Stimulated activated naive B cell treated with anti-CD40 and anti-IgM and Interleukin-4, amounts not matched to agents 10 μg/mL and 1 μg/mL and 100 μg/mL, for 72 hours (primary cell): ENCODE data around the gene NRIP1.
A peak's percentile ranks its signal among the peaks of the same experiment; 100 is the strongest.

Experiments
- ATAC-seq, 2 donors: fragments of 150-1000 bp; cut with Tn5 transposase; replicated peaks; 2 replicates each; pipeline ENCODE4 v1.10.0; 2021; ENCODE audit warnings: moderate library complexity in 1 of 2
- DNase-seq: peaks from one replicate; pipeline ENCODE4 v3.0.0; 2021
- H3K27ac Mint-ChIP-seq: one replicate; pipeline ENCODE4 v1.8.0; 2022; ENCODE audit warnings: mild to moderate bottlenecking, mixed read lengths
- H3K27me3 Mint-ChIP-seq, 2 donors: one replicate each; pipeline ENCODE4 v1.8.0; 2022; ENCODE audit warnings: mixed read lengths in 2 of 2
- H3K36me3 Mint-ChIP-seq, 2 donors: one replicate each; pipeline ENCODE4 v1.8.0; 2022; ENCODE audit warnings: mixed read lengths in 2 of 2, mild to moderate bottlenecking in 1 of 2
- H3K4me1 Mint-ChIP-seq, 2 donors: one replicate each; pipeline ENCODE4 v1.8.0; 2022; ENCODE audit warnings: mixed read lengths in 2 of 2, mild to moderate bottlenecking in 1 of 2
- H3K4me3 Mint-ChIP-seq, 2 donors: one replicate each; pipeline ENCODE4 v1.8.0; 2022; ENCODE audit warnings: mild to moderate bottlenecking in 2 of 2, mixed read lengths in 2 of 2, moderate library complexity in 1 of 2
- H3K9me3 Mint-ChIP-seq, 2 donors: one replicate each; pipeline ENCODE4 v1.8.0; 2022; ENCODE audit warnings: mixed read lengths in 2 of 2, mild to moderate bottlenecking in 1 of 2

Gene NRIP1

GRCh38 chr21:15060543-15061175, 4.1 kb downstream of the NRIP1 start:
- H3K4me1 Mint-ChIP-seq: peaks cover 38 to 80% of the 10 kb centered on the region in 2 donors
- H3K4me3 Mint-ChIP-seq: peak overlapping the region; percentile 33 to 55
- ATAC-seq: no peak
- no peaks in the 10 kb centered on the region for H3K9me3 Mint-ChIP-seq
- H3K27ac Mint-ChIP-seq: no peak overlapping the region
- peaks cover 2 to 6% of the 10 kb centered on the region in 2 donors for H3K36me3 Mint-ChIP-seq
- no peak for DNase-seq
- H3K27me3 Mint-ChIP-seq: no peaks in the 10 kb centered on the region

- ATAC-seq: no peak
- Mint-ChIP-seq H3K27me3 (no peaks in the 10 kb centered on the region), H3K36me3 (peaks cover 0 to 6% of the 10 kb centered on the region in 2 donors), H3K4me1 (peaks cover 43 to 90% of the 10 kb centered on the region in 2 donors), H3K27ac (no peak overlapping the region), H3K4me3 (no peak overlapping the region), H3K9me3 (no peaks in the 10 kb centered on the region)
- no peak for DNase-seq
These were observed 5.4 kb downstream of the NRIP1 start for GRCh38 chr21:15059397-15059796.

- no peak for ATAC-seq
- H3K27ac Mint-ChIP-seq: peak overlapping the region; percentile 49
- peaks cover 43 to 93% of the 10 kb centered on the region in 2 donors for H3K4me1 Mint-ChIP-seq
- H3K4me3 Mint-ChIP-seq: peak overlapping the region; percentile 74 to 77
- no peaks in the 10 kb centered on the region for H3K9me3 Mint-ChIP-seq
- DNase-seq: no peak
- H3K36me3 Mint-ChIP-seq: peaks cover 0 to 5% of the 10 kb centered on the region in 2 donors
- no peaks in the 10 kb centered on the region for H3K27me3 Mint-ChIP-seq
These were observed 5.9 kb downstream of the NRIP1 start for GRCh38 chr21:15058854-15059263.

- H3K36me3 Mint-ChIP-seq: no peaks in the 10 kb centered on the region
- no peaks in the 10 kb centered on the region for H3K9me3 Mint-ChIP-seq
- peaks cover 45 to 93% of the 10 kb centered on the region in 2 donors for H3K4me1 Mint-ChIP-seq
- no peak overlapping the region for H3K27ac Mint-ChIP-seq
- peak; percentile 53 to 54 for ATAC-seq
- H3K27me3 Mint-ChIP-seq: no peaks in the 10 kb centered on the region
- H3K4me3 Mint-ChIP-seq: peak overlapping the region; percentile 42 to 79
- DNase-seq: no peak
These were observed 7.5 kb downstream of the NRIP1 start for GRCh38 chr21:15057285-15057684.

- ATAC-seq: no peak
- peaks cover 47 to 93% of the 10 kb centered on the region in 2 donors for H3K4me1 Mint-ChIP-seq
- H3K4me3 Mint-ChIP-seq: peak overlapping the region; percentile 4 to 5
- no peaks in the 10 kb centered on the region for H3K27me3 Mint-ChIP-seq
- no peak for DNase-seq
- no peaks in the 10 kb centered on the region for H3K36me3 Mint-ChIP-seq
- H3K9me3 Mint-ChIP-seq: no peaks in the 10 kb centered on the region
- no peak overlapping the region for H3K27ac Mint-ChIP-seq
These were observed 10.1 kb downstream of the NRIP1 start for GRCh38 chr21:15054606-15055239.

GRCh38 chr21:15054089-15054488, 10.7 kb downstream of the NRIP1 start:
- DNase-seq (no peak), ATAC-seq (no peak)
- H3K9me3 Mint-ChIP-seq: no peaks in the 10 kb centered on the region
- H3K4me3 Mint-ChIP-seq: no peak overlapping the region
- H3K36me3 Mint-ChIP-seq: no peaks in the 10 kb centered on the region
- H3K4me1 Mint-ChIP-seq: peaks cover 47 to 89% of the 10 kb centered on the region in 2 donors
- no peaks in the 10 kb centered on the region for H3K27me3 Mint-ChIP-seq
- no peak overlapping the region for H3K27ac Mint-ChIP-seq

GRCh38 chr21:15053500-15053899, 11.3 kb downstream of the NRIP1 start:
- H3K9me3 Mint-ChIP-seq: no peaks in the 10 kb centered on the region
- H3K4me1 Mint-ChIP-seq: peaks cover 44 to 84% of the 10 kb centered on the region in 2 donors
- H3K27me3 Mint-ChIP-seq: no peaks in the 10 kb centered on the region
- peak overlapping the region in 1 of 2 donors; percentile 19 for H3K4me3 Mint-ChIP-seq
- H3K27ac Mint-ChIP-seq: no peak overlapping the region
- ATAC-seq (no peak), DNase-seq (no peak)
- H3K36me3 Mint-ChIP-seq: no peaks in the 10 kb centered on the region

- Mint-ChIP-seq H3K4me1 (peaks cover 40 to 83% of the 10 kb centered on the region in 2 donors), H3K36me3 (no peaks in the 10 kb centered on the region), H3K4me3 (peak overlapping the region; percentile 80 to 83), H3K27ac (peak overlapping the region; percentile 65), H3K27me3 (no peaks in the 10 kb centered on the region), H3K9me3 (no peaks in the 10 kb centered on the region)
- DNase-seq (no peak), ATAC-seq (peak; percentile 6 to 13)
These were observed 12.4 kb downstream of the NRIP1 start for GRCh38 chr21:15052459-15052763.

GRCh38 chr21:15051644-15052458, 12.9 kb downstream of the NRIP1 start:
- DNase-seq (no peak), ATAC-seq (peak; percentile 77 to 80)
- H3K27me3 Mint-ChIP-seq: no peaks in the 10 kb centered on the region
- H3K4me3 Mint-ChIP-seq: peak overlapping the region; percentile 80 to 83
- H3K4me1 Mint-ChIP-seq: peaks cover 38 to 78% of the 10 kb centered on the region in 2 donors
- peak overlapping the region; percentile 85 for H3K27ac Mint-ChIP-seq
- H3K36me3 Mint-ChIP-seq: peaks cover 2% of the 10 kb centered on the region in 2 donors
- no peaks in the 10 kb centered on the region for H3K9me3 Mint-ChIP-seq

- Mint-ChIP-seq H3K4me1 (peaks cover 37 to 77% of the 10 kb centered on the region in 2 donors), H3K27me3 (no peaks in the 10 kb centered on the region), H3K4me3 (peak overlapping the region; percentile 80 to 83), H3K9me3 (peaks cover 0 to 5% of the 10 kb centered on the region in 2 donors), H3K36me3 (peaks cover 11 to 12% of the 10 kb centered on the region in 2 donors), H3K27ac (peak overlapping the region; percentile 59)
- ATAC-seq (peak; percentile 23 to 28), DNase-seq (no peak)
These were observed 14.0 kb downstream of the NRIP1 start for GRCh38 chr21:15050568-15051377.

- peaks cover 0 to 7% of the 10 kb centered on the region in 2 donors for H3K9me3 Mint-ChIP-seq
- no peak overlapping the region for H3K4me3 Mint-ChIP-seq
- H3K36me3 Mint-ChIP-seq: peaks cover 21 to 24% of the 10 kb centered on the region in 2 donors
- no peak overlapping the region for H3K27ac Mint-ChIP-seq
- no peaks in the 10 kb centered on the region for H3K27me3 Mint-ChIP-seq
- peaks cover 20 to 49% of the 10 kb centered on the region in 2 donors for H3K4me1 Mint-ChIP-seq
- ATAC-seq: no peak
- no peak for DNase-seq
These were observed 19.8 kb downstream of the NRIP1 start for GRCh38 chr21:15045017-15045416.

- Mint-ChIP-seq H3K4me3 (no peak overlapping the region), H3K27ac (no peak overlapping the region), H3K27me3 (no peaks in the 10 kb centered on the region), H3K36me3 (peaks cover 25 to 32% of the 10 kb centered on the region in 2 donors), H3K9me3 (peaks cover 0 to 7% of the 10 kb centered on the region in 2 donors), H3K4me1 (peaks cover 19 to 40% of the 10 kb centered on the region in 2 donors)
- ATAC-seq: no peak
- no peak for DNase-seq
These were observed 22.3 kb downstream of the NRIP1 start for GRCh38 chr21:15042531-15042930.

- H3K9me3 Mint-ChIP-seq: no peaks in the 10 kb centered on the region
- H3K27ac Mint-ChIP-seq: no peak overlapping the region
- H3K4me1 Mint-ChIP-seq: peaks cover 16 to 34% of the 10 kb centered on the region in 2 donors
- ATAC-seq (no peak), DNase-seq (no peak)
- no peaks in the 10 kb centered on the region for H3K27me3 Mint-ChIP-seq
- peaks cover 16 to 27% of the 10 kb centered on the region in 2 donors for H3K36me3 Mint-ChIP-seq
- H3K4me3 Mint-ChIP-seq: no peak overlapping the region
These were observed 25.0 kb downstream of the NRIP1 start for GRCh38 chr21:15039607-15040299.
